Stomach (tissue), 9 donors: ENCODE measurements around the gene TMEM190. TPM values are rescaled to one million over a fixed set of nuclear protein-coding genes. Genes with fewer than 3 reads are reported as not detected.

Source experiments
- DNase-seq, 2 donors: peaks; one replicate each; pipeline versions ENCODE4 v3.0.0 to v3.0.0-alpha.2; 2013 to 2019
- H3K27ac ChIP-seq, 5 donors: fragments of 200-600 bp in 4 of 5; sonication (generic) in 4 of 5; one replicate each; pipeline ENCODE4 v1.5.1; 2013 to 2019; ENCODE audit warnings: mild to moderate bottlenecking in 1 of 5, moderate library complexity in 1 of 5
- H3K27me3 ChIP-seq, 3 donors: fragments of 200-600 bp; sonication (generic); one replicate each; pipeline ENCODE4 v1.5.1; 2017 to 2019; ENCODE audit warnings: mixed run types in 1 of 3
- H3K36me3 ChIP-seq, 4 donors: fragments of 200-600 bp; sonication (generic); 1 replicate in 3 of 4; 2 replicates in 1 of 4; pipeline ENCODE4 v1.5.1; 2016 to 2019
- H3K4me1 ChIP-seq, 4 donors: fragments of 200-600 bp; sonication (generic); one replicate each; pipeline ENCODE4 v1.5.1; 2016 to 2019
- H3K4me3 ChIP-seq, 4 donors: fragments of 200-600 bp; sonication (generic) in 3 of 4; one replicate each; pipeline ENCODE4 v1.5.1; 2016 to 2019; ENCODE audit warnings: mild to moderate bottlenecking in 1 of 4
- H3K9me3 ChIP-seq, 4 donors: fragments of 200-600 bp; sonication (generic); one replicate each; pipeline ENCODE4 v1.5.1; 2016 to 2019
- EP300 ChIP-seq: sonication (generic); formaldehyde crosslinking; IDR thresholded peaks from one replicate; pipeline ENCODE4 v1.6.1; 2017; ENCODE audit warnings: antibody characterized with exemption
- POLR2A ChIP-seq, 4 donors: fragments of 450-650 bp; IDR thresholded peaks; one replicate each; pipeline ENCODE4 v1.6.1; 2016; ENCODE audit warnings: antibody characterized with exemption in 4 of 4, control low read depth in 2 of 4, mild to moderate bottlenecking in 1 of 4, moderate library complexity in 1 of 4
- POLR2AphosphoS5 ChIP-seq, 3 donors: sonication (generic); formaldehyde crosslinking; IDR thresholded peaks; one replicate each; pipeline ENCODE4 v1.6.1; 2016; ENCODE audit warnings: antibody characterized with exemption in 3 of 3
- WGBS, 5 donors: extraction: QIAGEN DNeasy Blood & Tissue Kit in 3 of 5; methylation state at CpG; one replicate each; pipeline versions ENCODE4 v1.1.5 to v1.1.7; 2013 to 2018; 5-methylcytosine and 5-hydroxymethylcytosine counted together
- intact Hi-C: fragments of 100-400 bp; cut with DNase I; formaldehyde crosslinking; loops from one replicate; pipeline ENCODE4 v1.15.1; 2023; ENCODE audit warnings: low total_unique reads
- polyA plus RNA-seq, 3 donors: library from polyadenylated mRNA; stranded (reverse); fragments of 200-250 nt; gene quantifications; one replicate each; pipeline ENCODE4 v1.2.3, GENCODE V29; 2013
- total RNA-seq, 5 donors: library from RNA; depleted of rRNA; stranded (reverse); fragments of >200 nt; gene quantifications; one replicate each; pipeline versions ENCODE4 v1.1.0 to v1.2.3, GENCODE V29; 2014 to 2016
- TF ChIP-seq, protein P1 (sequence below), 7 experiments: fragments of 450-650 bp in 4 of 7; fragments of 200-600 bp in 3 of 7; sonication (generic) in 3 of 7; IDR thresholded peaks; one replicate each; pipeline ENCODE4 v1.5.1; 2016 to 2019; ENCODE audit warnings: antibody characterized with exemption in 7 of 7, control low read depth in 2 of 7, mild to moderate bottlenecking in 1 of 7
- donor health status: healthy with polysubstance abuse.
- donor health status: Bipolar disorder and iron deficiency.
- donor health status: healthy.

Gene TMEM190
- total and polyA plus RNA-seq, 8 donors = 0.68 to 1.3 TPM; not detected in 6

DNA sequence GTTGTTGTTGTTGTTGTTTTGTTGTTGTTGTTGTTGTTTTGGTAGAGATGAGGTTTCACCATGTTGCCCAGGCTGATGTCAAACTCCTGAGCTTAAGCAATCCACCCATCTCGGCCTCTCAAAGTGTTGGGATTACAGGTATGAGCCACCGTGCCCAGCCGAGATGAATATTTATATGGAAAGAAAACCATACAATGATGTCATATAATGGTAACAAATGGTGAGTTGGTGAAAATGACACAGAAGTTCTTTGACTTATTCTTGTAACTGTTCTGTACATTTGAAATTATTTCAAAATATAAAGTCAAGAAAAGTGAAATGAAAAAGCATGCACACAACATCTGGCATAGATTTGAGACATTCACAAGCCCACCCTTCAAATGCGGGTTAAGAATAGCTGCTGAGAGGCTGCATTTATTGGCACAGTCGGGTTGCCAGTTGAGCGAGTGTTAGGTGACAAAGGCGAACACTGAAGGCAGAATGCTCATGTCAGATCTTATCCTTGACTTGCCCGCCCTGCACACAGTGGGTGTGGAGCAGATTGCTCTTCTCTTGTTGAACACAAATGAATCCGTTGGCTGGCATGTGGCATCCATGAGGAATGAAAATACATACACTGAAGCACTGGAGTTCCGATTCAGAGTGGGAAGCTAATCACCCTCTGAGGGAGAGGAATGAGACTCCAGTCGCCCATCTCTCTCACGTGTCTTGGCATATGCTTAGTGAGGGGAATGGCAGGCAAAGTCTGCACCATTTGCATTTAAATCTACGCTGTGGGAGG is 46.8 kb downstream of the TMEM190 start:
- H3K4me3 ChIP-seq = no peak overlapping the region
- no peaks in the 10 kb centered on the region for H3K9me3 ChIP-seq
- H3K27ac ChIP-seq = no peak overlapping the region
- 65 to 75% (median 71%) methylated on average over 13 of the region's 13 CpGs for WGBS, 5 donors
- TF ChIP-seq POLR2A (IDR thresholded peaks at IDR 0.05) = no peak
- no peak for TF ChIP-seq POLR2AphosphoS5 (IDR thresholded peaks at IDR 0.05)
- no peak for TF ChIP-seq EP300
- TF ChIP-seq, protein P1, sequence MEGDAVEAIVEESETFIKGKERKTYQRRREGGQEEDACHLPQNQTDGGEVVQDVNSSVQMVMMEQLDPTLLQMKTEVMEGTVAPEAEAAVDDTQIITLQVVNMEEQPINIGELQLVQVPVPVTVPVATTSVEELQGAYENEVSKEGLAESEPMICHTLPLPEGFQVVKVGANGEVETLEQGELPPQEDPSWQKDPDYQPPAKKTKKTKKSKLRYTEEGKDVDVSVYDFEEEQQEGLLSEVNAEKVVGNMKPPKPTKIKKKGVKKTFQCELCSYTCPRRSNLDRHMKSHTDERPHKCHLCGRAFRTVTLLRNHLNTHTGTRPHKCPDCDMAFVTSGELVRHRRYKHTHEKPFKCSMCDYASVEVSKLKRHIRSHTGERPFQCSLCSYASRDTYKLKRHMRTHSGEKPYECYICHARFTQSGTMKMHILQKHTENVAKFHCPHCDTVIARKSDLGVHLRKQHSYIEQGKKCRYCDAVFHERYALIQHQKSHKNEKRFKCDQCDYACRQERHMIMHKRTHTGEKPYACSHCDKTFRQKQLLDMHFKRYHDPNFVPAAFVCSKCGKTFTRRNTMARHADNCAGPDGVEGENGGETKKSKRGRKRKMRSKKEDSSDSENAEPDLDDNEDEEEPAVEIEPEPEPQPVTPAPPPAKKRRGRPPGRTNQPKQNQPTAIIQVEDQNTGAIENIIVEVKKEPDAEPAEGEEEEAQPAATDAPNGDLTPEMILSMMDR (IDR thresholded peaks at IDR 0.05) = no peak
- peaks cover 0 to 61% (median 12%) of the 10 kb centered on the region in 3 donors for H3K27me3 ChIP-seq
- intact Hi-C loops = no loop called here
- no peaks in the 10 kb centered on the region for H3K4me1 ChIP-seq
- DNase-seq = no peak
- H3K36me3 ChIP-seq = no peaks in the 10 kb centered on the region

DNA sequence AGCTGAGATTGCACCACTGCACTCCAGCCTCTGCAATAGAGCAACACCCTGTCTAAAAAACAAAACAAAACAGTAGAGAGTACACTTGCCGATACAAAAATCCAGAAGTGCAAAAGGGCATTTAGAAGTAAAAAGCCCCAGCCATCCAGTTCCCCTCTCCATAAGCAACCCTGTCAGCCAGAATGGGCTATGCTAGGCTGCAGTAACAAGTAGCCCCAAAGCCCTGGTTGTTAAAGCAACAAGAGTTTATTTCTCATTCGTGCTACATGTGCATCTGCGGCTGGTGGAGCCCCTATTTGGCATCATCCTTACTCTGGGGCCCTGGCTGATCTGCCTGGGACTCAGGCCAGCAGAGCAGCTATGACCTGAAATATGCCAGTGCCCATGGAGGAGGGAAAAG is 47.9 kb downstream of the TMEM190 start:
- WGBS, 5 donors = 67 to 86% (median 70%) methylated on average over 3 of the region's 3 CpGs
- no peaks in the 10 kb centered on the region for H3K4me1 ChIP-seq
- no peak for DNase-seq
- H3K36me3 ChIP-seq = no peaks in the 10 kb centered on the region
- peaks cover 4 to 61% (median 12%) of the 10 kb centered on the region in 3 donors for H3K27me3 ChIP-seq
- intact Hi-C loops = no loop called here
- no peak overlapping the region for H3K4me3 ChIP-seq
- no peak overlapping the region for H3K27ac ChIP-seq
- H3K9me3 ChIP-seq = no peaks in the 10 kb centered on the region
- TF ChIP-seq POLR2AphosphoS5 (IDR thresholded peaks at IDR 0.05) (no peak), EP300 (no peak), POLR2A (IDR thresholded peaks at IDR 0.05) (no peak)

DNA sequence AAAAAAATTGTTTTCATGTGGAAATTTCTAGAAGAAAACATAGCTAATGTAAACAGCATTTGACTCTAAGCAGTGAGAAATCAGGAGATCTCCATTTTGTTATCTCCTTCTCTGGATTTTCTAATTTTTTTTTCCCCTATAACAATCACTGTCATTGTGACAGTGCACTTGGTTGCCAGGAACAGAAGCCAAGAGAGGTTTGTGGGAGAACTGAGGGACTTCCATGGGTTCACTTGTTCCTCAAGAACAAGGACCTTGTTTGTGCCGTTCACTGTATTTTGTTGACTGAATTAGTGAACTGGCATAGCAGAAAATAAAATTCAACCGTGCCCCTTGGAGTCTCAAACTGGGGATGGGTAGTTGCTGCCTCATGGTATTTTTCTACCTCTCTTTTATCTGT is 49.4 kb downstream of the TMEM190 start:
- intact Hi-C loops = loop anchor here (5.0 kb wide), 1 partner anchor 669 kb away; no protein-coding TSS in a partner anchor
- 56 to 73% (median 64%) methylated on average over 2 of the region's 2 CpGs for WGBS, 5 donors
- TF ChIP-seq, protein P1 (IDR thresholded peaks at IDR 0.05) = no peak
- TF ChIP-seq POLR2AphosphoS5 (IDR thresholded peaks at IDR 0.05) = no peak
- TF ChIP-seq POLR2A (IDR thresholded peaks at IDR 0.05) = no peak
- no peak for TF ChIP-seq EP300

More for the DNA sequence above, 49.4 kb downstream of the TMEM190 start:
- Histone ChIP-seq H3K27me3 (peaks cover 10 to 71% (median 17%) of the 10 kb centered on the region in 3 donors), H3K4me3 (no peak overlapping the region), H3K27ac (no peak overlapping the region), H3K9me3 (no peaks in the 10 kb centered on the region), H3K36me3 (no peaks in the 10 kb centered on the region), H3K4me1 (no peaks in the 10 kb centered on the region)
- no peak for DNase-seq

Other genes starting within 250 kb of the TMEM190 start
- 1 to 10 TPM in 1 of 5 donors, not detected in 4; 1.1 TPM for gene TNNT1, start 227.6 kb upstream of the TMEM190 start, total RNA-seq
- 10 to 100 TPM in 1 of 3 donors, 1 to 10 TPM in 1, under 1 TPM in 1; 0.87 to 19.6 (median 6.7) TPM for gene TNNT1, start 227.6 kb upstream of the TMEM190 start, polyA plus RNA-seq
- not detected for gene TNNI3, start 219.1 kb upstream of the TMEM190 start, total RNA-seq
- gene TNNI3, start 219.1 kb upstream of the TMEM190 start, polyA plus RNA-seq = 10 to 100 TPM in 1 of 3 donors, 1 to 10 TPM in 2; 4.2 to 14.1 (median 7.8) TPM
- 1 to 10 TPM in 1 of 5 donors, not detected in 4; 1.9 TPM for gene DNAAF3, start 210.2 kb upstream of the TMEM190 start, total RNA-seq
- under 1 TPM in 2 of 3 donors, not detected in 1; 0.68 to 0.75 TPM for gene DNAAF3, start 210.2 kb upstream of the TMEM190 start, polyA plus RNA-seq
- 1 to 10 TPM in 1 of 5 donors, not detected in 4; 1.8 TPM for gene SYT5, start 196.5 kb upstream of the TMEM190 start, total RNA-seq
- gene SYT5, start 196.5 kb upstream of the TMEM190 start, polyA plus RNA-seq = 1 to 10 TPM in 2 of 3 donors, under 1 TPM in 1; 0.20 to 2.8 (median 1.7) TPM
- gene PTPRH, start 167.3 kb upstream of the TMEM190 start, total RNA-seq = 10 to 100 TPM; 34.9 to 83.9 (median 52.5) TPM
- 10 to 100 TPM in 2 of 3 donors, 1 to 10 TPM in 1; 5.3 to 22.5 (median 17.3) TPM for gene PTPRH, start 167.3 kb upstream of the TMEM190 start, polyA plus RNA-seq
- 10 to 100 TPM in 2 of 5 donors, 1 to 10 TPM in 2, under 1 TPM in 1; 0.29 to 47.8 (median 4.9) TPM for gene TMEM86B, start 148.1 kb upstream of the TMEM190 start, total RNA-seq
- gene TMEM86B, start 148.1 kb upstream of the TMEM190 start, polyA plus RNA-seq = 10 to 100 TPM in 2 of 3 donors, 1 to 10 TPM in 1; 9.1 to 12.4 (median 10.4) TPM
- gene PPP6R1, start 117.8 kb upstream of the TMEM190 start, total RNA-seq = 100 to 1,000 TPM in 1 of 5 donors, 10 to 100 TPM in 4; 36.9 to 112 (median 79.9) TPM
- gene PPP6R1, start 117.8 kb upstream of the TMEM190 start, polyA plus RNA-seq = 10 to 100 TPM; 19.5 to 33.6 (median 24.4) TPM
- 10 to 100 TPM in 3 of 5 donors, 1 to 10 TPM in 2; 5.3 to 69.2 (median 14.9) TPM for gene HSPBP1, start 96.7 kb upstream of the TMEM190 start, total RNA-seq
- gene HSPBP1, start 96.7 kb upstream of the TMEM190 start, polyA plus RNA-seq = 10 to 100 TPM; 27.5 to 40.2 (median 32.6) TPM
- 10 to 100 TPM in 2 of 5 donors, 1 to 10 TPM in 1, not detected in 2; 5.7 to 67.7 (median 45.1) TPM for gene BRSK1, start 92.8 kb upstream of the TMEM190 start, total RNA-seq
- 1 to 10 TPM; 1.5 to 5.0 (median 2.4) TPM for gene BRSK1, start 92.8 kb upstream of the TMEM190 start, polyA plus RNA-seq
- gene TMEM150B, start 51.5 kb upstream of the TMEM190 start, total RNA-seq = 10 to 100 TPM in 1 of 5 donors, 1 to 10 TPM in 2, not detected in 2; 1.3 to 15.8 (median 3.3) TPM
- gene TMEM150B, start 51.5 kb upstream of the TMEM190 start, polyA plus RNA-seq = under 1 TPM; 0.18 to 0.92 (median 0.87) TPM
- 100 to 1,000 TPM in 2 of 5 donors, 10 to 100 TPM in 2, 1 to 10 TPM in 1; 4.1 to 122 (median 27.7) TPM for gene KMT5C, start 37.0 kb upstream of the TMEM190 start, total RNA-seq
- 1 to 10 TPM; 2.7 to 7.4 (median 5.5) TPM for gene KMT5C, start 37.0 kb upstream of the TMEM190 start, polyA plus RNA-seq
- gene COX6B2, start 22.1 kb upstream of the TMEM190 start, total RNA-seq = 10 to 100 TPM in 1 of 5 donors, not detected in 4; 18.2 TPM
- under 1 TPM in 2 of 3 donors, not detected in 1; 0.19 to 0.93 TPM for gene COX6B2, start 22.1 kb upstream of the TMEM190 start, polyA plus RNA-seq
- gene GARIN5B, start 13.6 kb upstream of the TMEM190 start, total RNA-seq = not detected
- gene GARIN5B, start 13.6 kb upstream of the TMEM190 start, polyA plus RNA-seq = not detected
- gene IL11, start 6.4 kb upstream of the TMEM190 start, total RNA-seq = 1 to 10 TPM in 2 of 5 donors, not detected in 3; 1.3 TPM
- gene IL11, start 6.4 kb upstream of the TMEM190 start, polyA plus RNA-seq = 10 to 100 TPM in 1 of 3 donors, 1 to 10 TPM in 2; 1.0 to 17.4 (median 1.4) TPM
- gene TMEM238, start 7.5 kb downstream of the TMEM190 start, total RNA-seq = 100 to 1,000 TPM in 1 of 5 donors, 10 to 100 TPM in 1, 1 to 10 TPM in 1, not detected in 2; 5.4 to 504 (median 36.1) TPM
- gene TMEM238, start 7.5 kb downstream of the TMEM190 start, polyA plus RNA-seq = under 1 TPM in 2 of 3 donors, not detected in 1; 0.75 to 0.83 TPM
- 100 to 1,000 TPM in 4 of 5 donors, 10 to 100 TPM in 1; 47.5 to 854 (median 193) TPM for gene RPL28, start 9.1 kb downstream of the TMEM190 start, total RNA-seq
- gene RPL28, start 9.1 kb downstream of the TMEM190 start, polyA plus RNA-seq = 1,000 to 10,000 TPM; 2,029 to 2,388 (median 2,037) TPM
- gene UBE2S, start 31.0 kb downstream of the TMEM190 start, total RNA-seq = 10 to 100 TPM in 3 of 5 donors, 1 to 10 TPM in 2; 8.0 to 43.3 (median 20.2) TPM
- gene UBE2S, start 31.0 kb downstream of the TMEM190 start, polyA plus RNA-seq = 10 to 100 TPM; 11.6 to 13.1 (median 13.1) TPM
- gene SHISA7, start 66.5 kb downstream of the TMEM190 start, total RNA-seq = not detected
- gene SHISA7, start 66.5 kb downstream of the TMEM190 start, polyA plus RNA-seq = not detected
- 100 to 1,000 TPM in 1 of 5 donors, 10 to 100 TPM in 4; 19.8 to 348 (median 63.6) TPM for gene ISOC2, start 84.8 kb downstream of the TMEM190 start, total RNA-seq
- gene ISOC2, start 84.8 kb downstream of the TMEM190 start, polyA plus RNA-seq = 10 to 100 TPM; 76.7 to 80.5 (median 79.6) TPM
- not detected for gene C19orf85, start 87.9 kb downstream of the TMEM190 start, total RNA-seq
- gene C19orf85, start 87.9 kb downstream of the TMEM190 start, polyA plus RNA-seq = under 1 TPM in 1 of 3 donors, not detected in 2; 0.23 TPM
- gene ZNF628, start 99.8 kb downstream of the TMEM190 start, total RNA-seq = 10 to 100 TPM in 1 of 5 donors, 1 to 10 TPM in 3, under 1 TPM in 1; 0.58 to 16.1 (median 5.7) TPM
- gene ZNF628, start 99.8 kb downstream of the TMEM190 start, polyA plus RNA-seq = 1 to 10 TPM; 2.0 to 7.2 (median 4.3) TPM
- 1 to 10 TPM in 2 of 5 donors, not detected in 3; 4.3 to 6.4 TPM for gene NAT14, start 108.4 kb downstream of the TMEM190 start, total RNA-seq
- 10 to 100 TPM in 2 of 3 donors, 1 to 10 TPM in 1; 8.7 to 22.1 (median 14.4) TPM for gene NAT14, start 108.4 kb downstream of the TMEM190 start, polyA plus RNA-seq
- gene SSC5D, start 111.6 kb downstream of the TMEM190 start, total RNA-seq = 10 to 100 TPM in 2 of 5 donors, 1 to 10 TPM in 2, not detected in 1; 2.2 to 15.1 (median 9.8) TPM
- under 1 TPM; 0.46 to 0.87 (median 0.80) TPM for gene SSC5D, start 111.6 kb downstream of the TMEM190 start, polyA plus RNA-seq
- gene SBK2, start 160.3 kb downstream of the TMEM190 start, total RNA-seq = not detected
- not detected for gene SBK2, start 160.3 kb downstream of the TMEM190 start, polyA plus RNA-seq
- 1 to 10 TPM in 2 of 5 donors, under 1 TPM in 1, not detected in 2; 0.37 to 6.2 (median 2.0) TPM for gene SBK3, start 168.7 kb downstream of the TMEM190 start, total RNA-seq
- under 1 TPM in 2 of 3 donors, not detected in 1; 0.20 to 0.56 TPM for gene SBK3, start 168.7 kb downstream of the TMEM190 start, polyA plus RNA-seq
- 10 to 100 TPM in 1 of 5 donors, 1 to 10 TPM in 4; 3.1 to 12.1 (median 5.1) TPM for gene ZNF579, start 204.0 kb downstream of the TMEM190 start, total RNA-seq
- gene ZNF579, start 204.0 kb downstream of the TMEM190 start, polyA plus RNA-seq = 10 to 100 TPM; 10.8 to 13.0 (median 11.0) TPM
- 10 to 100 TPM in 1 of 5 donors, 1 to 10 TPM in 3, not detected in 1; 4.0 to 16.8 (median 6.7) TPM for gene FIZ1, start 222.7 kb downstream of the TMEM190 start, total RNA-seq
- gene FIZ1, start 222.7 kb downstream of the TMEM190 start, polyA plus RNA-seq = 10 to 100 TPM in 1 of 3 donors, 1 to 10 TPM in 2; 8.7 to 10.8 (median 9.4) TPM
- 10 to 100 TPM in 3 of 5 donors, 1 to 10 TPM in 2; 2.9 to 54.3 (median 17.4) TPM for gene ZNF524, start 223.5 kb downstream of the TMEM190 start, total RNA-seq
- gene ZNF524, start 223.5 kb downstream of the TMEM190 start, polyA plus RNA-seq = 10 to 100 TPM; 61.3 to 70.7 (median 68.9) TPM
- 10 to 100 TPM in 3 of 5 donors, 1 to 10 TPM in 2; 1.3 to 60.5 (median 11.6) TPM for gene ZNF865, start 228.8 kb downstream of the TMEM190 start, total RNA-seq
- 1 to 10 TPM; 5.3 to 6.3 (median 6.1) TPM for gene ZNF865, start 228.8 kb downstream of the TMEM190 start, polyA plus RNA-seq
- gene ZNF784, start 247.7 kb downstream of the TMEM190 start, total RNA-seq = 10 to 100 TPM in 1 of 5 donors, 1 to 10 TPM in 3, not detected in 1; 1.8 to 15.1 (median 4.6) TPM
- 1 to 10 TPM; 4.2 to 6.0 (median 5.9) TPM for gene ZNF784, start 247.7 kb downstream of the TMEM190 start, polyA plus RNA-seq